ENCODE measurements around the gene PIGK. TPM values are rescaled to one million over a fixed set of nuclear protein-coding genes. Genes with fewer than 3 reads are reported as not detected.

Gene PIGK
- total RNA-seq, 4 donors from 2014 or later = 15.4 to 21.6 (median 19.9) TPM

- no peak for TF ChIP-seq CTCF (IDR thresholded peaks at IDR 0.05; ENCODE audit: low read depth)
These were observed 161.1 kb downstream of the PIGK start for GRCh38 chr1:77057994-77058585.

GRCh38 chr1:77056525-77056924, 162.7 kb downstream of the PIGK start:
- TF ChIP-seq CTCF (IDR thresholded peaks at IDR 0.05; ENCODE audit: low read depth) = no peak

- no peak for TF ChIP-seq CTCF (IDR thresholded peaks at IDR 0.05; ENCODE audit: low read depth)
These were observed 167.8 kb downstream of the PIGK start for GRCh38 chr1:77051425-77051824.

- no peak for TF ChIP-seq CTCF (IDR thresholded peaks at IDR 0.05; ENCODE audit: low read depth)
These were observed 170.6 kb downstream of the PIGK start for GRCh38 chr1:77048615-77049005.

- TF ChIP-seq CTCF (IDR thresholded peaks at IDR 0.05; ENCODE audit: low read depth) = no peak
These were observed 171.1 kb downstream of the PIGK start for GRCh38 chr1:77047978-77048614.

GRCh38 chr1:77047575-77047974, 171.7 kb downstream of the PIGK start:
- TF ChIP-seq CTCF (IDR thresholded peaks at IDR 0.05; ENCODE audit: low read depth) = no peak

- no peak for TF ChIP-seq CTCF (IDR thresholded peaks at IDR 0.05; ENCODE audit: low read depth)
These were observed 174.9 kb downstream of the PIGK start for GRCh38 chr1:77044133-77044849.

Data from subcutaneous adipose tissue (tissue), 4 donors.